SK-N-SH treated with all-trans-retinoic acid at 6 μM for 48 hours (cell line): ENCODE measurements around the gene ATP1B3.

Experiments used
- ATAC-seq: fragments of 200-7000 bp; cut with Tn5 transposase; 3 replicates; pipeline ENCODE4 v1.9.1; 2020; ENCODE audit warnings: mild to moderate bottlenecking, moderate library complexity
- BACH2 ChIP-seq: fragments of 250-450 bp; sonication (Bioruptor Pico); IDR thresholded peaks from 2 replicates; pipeline ENCODE4 v1.9.0; 2021; ENCODE audit warnings: mild to moderate bottlenecking, borderline replicate concordance
- CSDC2 ChIP-seq: fragments of 250-450 bp; sonication (Bioruptor Pico); IDR thresholded peaks from 2 replicates; pipeline ENCODE4 v1.5.0; 2020; ENCODE audit warnings: mild to moderate bottlenecking, moderate library complexity
- ESRRG ChIP-seq: fragments of 250-450 bp; sonication (Bioruptor Pico); IDR thresholded peaks from 2 replicates; pipeline ENCODE4 v1.6.1; 2021; ENCODE audit warnings: mild to moderate bottlenecking
- GLIS3 ChIP-seq: fragments of 250-450 bp; sonication (Bioruptor Pico); IDR thresholded peaks from 2 replicates; pipeline ENCODE4 v1.5.0; 2020; ENCODE audit warnings: mild to moderate bottlenecking, moderate library complexity
- ISL1 ChIP-seq: fragments of 250-450 bp; sonication (Bioruptor Pico); IDR thresholded peaks from 2 replicates; pipeline ENCODE4 v2.1.2; 2022; ENCODE audit warnings: mild to moderate bottlenecking, moderate library complexity
- OSR1 ChIP-seq: fragments of 250-450 bp; sonication (Bioruptor Pico); IDR thresholded peaks from 2 replicates; pipeline ENCODE4 v1.8.0; 2022; ENCODE audit warnings: moderate library complexity, mild to moderate bottlenecking, inconsistent platforms
- PPARA ChIP-seq: fragments of 250-450 bp; sonication (Bioruptor Pico); IDR thresholded peaks from 2 replicates; pipeline ENCODE4 v1.5.0; 2020; ENCODE audit warnings: mild to moderate bottlenecking, borderline replicate concordance
- SNAI2 ChIP-seq: fragments of 250-450 bp; sonication (Bioruptor Pico); IDR thresholded peaks from 2 replicates; pipeline ENCODE4 v1.5.0; 2020; ENCODE audit warnings: mild to moderate bottlenecking, moderate library complexity
- TCF4 ChIP-seq: fragments of 250-450 bp; sonication (Bioruptor Pico); IDR thresholded peaks from 2 replicates; pipeline ENCODE4 v1.8.0; 2021; ENCODE audit warnings: mild to moderate bottlenecking, moderate library complexity, borderline replicate concordance
- TOX ChIP-seq: fragments of 250-450 bp; sonication (Bioruptor Pico); IDR thresholded peaks from 2 replicates; pipeline ENCODE4 v1.8.0; 2021; ENCODE audit warnings: mild to moderate bottlenecking, moderate library complexity, borderline replicate concordance
- ZC3H10 ChIP-seq: fragments of 250-450 bp; sonication (Bioruptor Pico); IDR thresholded peaks from 2 replicates; pipeline ENCODE4 v1.5.1; 2021; ENCODE audit warnings: mild to moderate bottlenecking, moderate library complexity
- ZFP3 ChIP-seq: fragments of 250-450 bp; sonication (Bioruptor Pico); IDR thresholded peaks from 2 replicates; pipeline ENCODE4 v1.5.0; 2020; ENCODE audit warnings: mild to moderate bottlenecking, moderate library complexity
- ZFP30 ChIP-seq: fragments of 450-650 bp; formaldehyde crosslinking; IDR thresholded peaks from 2 replicates; pipeline ENCODE4 v1.5.0; 2022; ENCODE audit warnings: mild to moderate bottlenecking, moderate library complexity
- ZNF565 ChIP-seq: fragments of 450-650 bp; formaldehyde crosslinking; conservative IDR thresholded peaks from 2 replicates; pipeline ENCODE4 v1.5.0; 2020; ENCODE audit warnings: low read depth, mild to moderate bottlenecking, moderate library complexity
- ZNF70 ChIP-seq: fragments of 450-650 bp; formaldehyde crosslinking; IDR thresholded peaks from 2 replicates; pipeline ENCODE4 v1.5.0; 2020; ENCODE audit warnings: mild to moderate bottlenecking, moderate library complexity
- ZNF8 ChIP-seq: fragments of 450-650 bp; formaldehyde crosslinking; IDR thresholded peaks from 2 replicates; pipeline ENCODE4 v1.5.0; 2020; ENCODE audit warnings: mild to moderate bottlenecking, moderate library complexity
- TF ChIP-seq, protein P1 (sequence below): fragments of 250-450 bp; sonication (Bioruptor Pico); IDR thresholded peaks from 2 replicates; pipeline ENCODE4 v1.8.0; 2021; ENCODE audit warnings: low read depth, mild to moderate bottlenecking, moderate library complexity, borderline replicate concordance
- TF ChIP-seq, protein P2 (sequence below): fragments of 250-450 bp; sonication (Bioruptor Pico); IDR thresholded peaks from 2 replicates; pipeline ENCODE4 v1.5.1; 2021; ENCODE audit warnings: mild to moderate bottlenecking, moderate library complexity
- TF ChIP-seq, protein P3 (sequence below): fragments of 250-450 bp; sonication (Bioruptor Pico); IDR thresholded peaks from 2 replicates; pipeline ENCODE4 v1.5.1; 2020; ENCODE audit warnings: low read depth, mild to moderate bottlenecking, moderate library complexity
- TF ChIP-seq, protein P4 (sequence below): fragments of 250-450 bp; sonication (Bioruptor Pico); IDR thresholded peaks from 2 replicates; pipeline ENCODE4 v1.8.0; 2020; ENCODE audit warnings: mild to moderate bottlenecking, moderate library complexity, borderline replicate concordance
- TF ChIP-seq, protein P5 (sequence below): fragments of 250-450 bp; sonication (Bioruptor Pico); IDR thresholded peaks from 2 replicates; pipeline ENCODE4 v1.5.0; 2020; ENCODE audit warnings: mild to moderate bottlenecking, moderate library complexity

ATP1B3 gene

DNA sequence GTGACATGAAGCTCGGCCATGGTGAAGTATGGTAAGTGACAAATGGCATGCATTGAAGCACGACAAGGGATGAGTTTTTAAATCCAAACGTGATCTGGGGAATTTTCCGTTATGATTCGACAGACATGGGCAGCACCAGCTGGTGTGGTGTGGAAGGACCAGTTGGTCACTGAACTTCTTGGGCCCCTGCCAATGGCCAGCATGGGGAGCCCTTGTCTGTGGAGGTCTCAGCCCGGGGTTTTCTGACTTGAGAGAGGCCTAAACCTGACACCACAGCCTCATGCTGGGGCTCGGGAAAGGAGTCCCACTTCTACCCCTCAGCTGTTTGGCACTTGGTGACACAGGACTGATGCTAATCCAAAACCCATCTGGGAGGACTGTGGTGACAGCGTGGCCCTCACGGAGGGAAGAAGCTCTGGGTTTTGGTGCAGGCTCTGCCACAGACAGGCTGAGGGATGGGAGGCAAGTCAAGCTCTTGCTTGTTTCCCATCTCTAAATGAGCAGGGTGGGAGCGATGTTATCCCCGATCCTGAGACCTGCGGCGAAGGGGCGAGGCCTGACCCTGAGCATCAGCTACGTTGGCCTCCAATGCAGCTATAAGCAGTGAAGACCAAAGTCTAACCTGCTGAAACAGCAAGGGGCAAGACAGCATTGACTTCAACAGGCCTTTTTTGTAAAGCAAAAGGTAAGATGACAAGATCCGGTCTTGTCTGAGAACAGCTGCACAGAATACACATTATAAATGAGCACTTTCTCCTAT is 69.5 kb downstream of the ATP1B3 start (continued):
- TF ChIP-seq, protein P1, sequence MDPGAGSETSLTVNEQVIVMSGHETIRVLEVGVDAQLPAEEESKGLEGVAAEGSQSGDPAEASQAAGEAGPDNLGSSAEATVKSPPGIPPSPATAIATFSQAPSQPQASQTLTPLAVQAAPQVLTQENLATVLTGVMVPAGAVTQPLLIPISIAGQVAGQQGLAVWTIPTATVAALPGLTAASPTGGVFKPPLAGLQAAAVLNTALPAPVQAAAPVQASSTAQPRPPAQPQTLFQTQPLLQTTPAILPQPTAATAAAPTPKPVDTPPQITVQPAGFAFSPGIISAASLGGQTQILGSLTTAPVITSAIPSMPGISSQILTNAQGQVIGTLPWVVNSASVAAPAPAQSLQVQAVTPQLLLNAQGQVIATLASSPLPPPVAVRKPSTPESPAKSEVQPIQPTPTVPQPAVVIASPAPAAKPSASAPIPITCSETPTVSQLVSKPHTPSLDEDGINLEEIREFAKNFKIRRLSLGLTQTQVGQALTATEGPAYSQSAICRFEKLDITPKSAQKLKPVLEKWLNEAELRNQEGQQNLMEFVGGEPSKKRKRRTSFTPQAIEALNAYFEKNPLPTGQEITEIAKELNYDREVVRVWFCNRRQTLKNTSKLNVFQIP = no peak
- TF ChIP-seq TOX (CRISPR knock-in tag) (no peak), ZNF8 (CRISPR knock-in tag) (no peak)
- TF ChIP-seq, protein P2, sequence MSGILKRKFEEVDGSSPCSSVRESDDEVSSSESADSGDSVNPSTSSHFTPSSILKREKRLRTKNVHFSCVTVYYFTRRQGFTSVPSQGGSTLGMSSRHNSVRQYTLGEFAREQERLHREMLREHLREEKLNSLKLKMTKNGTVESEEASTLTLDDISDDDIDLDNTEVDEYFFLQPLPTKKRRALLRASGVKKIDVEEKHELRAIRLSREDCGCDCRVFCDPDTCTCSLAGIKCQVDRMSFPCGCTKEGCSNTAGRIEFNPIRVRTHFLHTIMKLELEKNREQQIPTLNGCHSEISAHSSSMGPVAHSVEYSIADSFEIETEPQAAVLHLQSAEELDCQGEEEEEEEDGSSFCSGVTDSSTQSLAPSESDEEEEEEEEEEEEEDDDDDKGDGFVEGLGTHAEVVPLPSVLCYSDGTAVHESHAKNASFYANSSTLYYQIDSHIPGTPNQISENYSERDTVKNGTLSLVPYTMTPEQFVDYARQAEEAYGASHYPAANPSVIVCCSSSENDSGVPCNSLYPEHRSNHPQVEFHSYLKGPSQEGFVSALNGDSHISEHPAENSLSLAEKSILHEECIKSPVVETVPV (CRISPR knock-in tag) = no peak
- TF ChIP-seq, protein P3, sequence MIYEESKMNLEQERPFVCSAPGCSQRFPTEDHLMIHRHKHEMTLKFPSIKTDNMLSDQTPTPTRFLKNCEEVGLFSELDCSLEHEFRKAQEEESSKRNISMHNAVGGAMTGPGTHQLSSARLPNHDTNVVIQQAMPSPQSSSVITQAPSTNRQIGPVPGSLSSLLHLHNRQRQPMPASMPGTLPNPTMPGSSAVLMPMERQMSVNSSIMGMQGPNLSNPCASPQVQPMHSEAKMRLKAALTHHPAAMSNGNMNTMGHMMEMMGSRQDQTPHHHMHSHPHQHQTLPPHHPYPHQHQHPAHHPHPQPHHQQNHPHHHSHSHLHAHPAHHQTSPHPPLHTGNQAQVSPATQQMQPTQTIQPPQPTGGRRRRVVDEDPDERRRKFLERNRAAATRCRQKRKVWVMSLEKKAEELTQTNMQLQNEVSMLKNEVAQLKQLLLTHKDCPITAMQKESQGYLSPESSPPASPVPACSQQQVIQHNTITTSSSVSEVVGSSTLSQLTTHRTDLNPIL (CRISPR knock-in tag) = no peak

DNA sequence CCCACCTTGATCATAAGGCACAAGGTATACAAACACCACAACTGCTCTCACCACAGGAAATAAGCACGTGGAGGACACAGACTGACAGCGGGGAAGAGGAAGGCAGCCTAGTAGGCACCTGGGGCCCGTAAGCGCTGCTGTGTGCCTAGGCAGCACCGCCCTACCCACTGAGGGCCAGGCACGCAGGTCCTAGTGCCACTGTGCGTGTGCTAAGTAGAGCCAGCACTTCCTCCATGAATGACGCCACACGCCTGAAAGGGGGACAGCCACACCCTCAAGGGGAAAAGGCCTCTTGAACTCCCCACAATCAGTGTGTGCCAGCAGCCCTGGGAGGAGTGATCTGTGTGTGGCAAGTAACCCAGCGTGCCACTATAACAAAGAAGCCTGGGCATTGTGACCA is 73.0 kb downstream of the ATP1B3 start:
- no peak for ATAC-seq
- TF ChIP-seq ZNF565 (no peak), CSDC2 (CRISPR knock-in tag) (no peak), OSR1 (CRISPR knock-in tag) (no peak), GLIS3 (CRISPR knock-in tag) (no peak), SNAI2 (CRISPR knock-in tag) (no peak), TOX (CRISPR knock-in tag) (no peak), TCF4 (CRISPR knock-in tag) (no peak), ZFP3 (CRISPR knock-in tag) (no peak), PPARA (CRISPR knock-in tag) (no peak), ZNF70 (CRISPR knock-in tag) (no peak), BACH2 (CRISPR knock-in tag) (no peak), ZC3H10 (CRISPR knock-in tag) (no peak), ZFP30 (no peak), ISL1 (CRISPR knock-in tag) (no peak), ESRRG (CRISPR knock-in tag) (no peak)
- TF ChIP-seq, protein P2 (CRISPR knock-in tag) = no peak
- TF ChIP-seq, protein P4, sequence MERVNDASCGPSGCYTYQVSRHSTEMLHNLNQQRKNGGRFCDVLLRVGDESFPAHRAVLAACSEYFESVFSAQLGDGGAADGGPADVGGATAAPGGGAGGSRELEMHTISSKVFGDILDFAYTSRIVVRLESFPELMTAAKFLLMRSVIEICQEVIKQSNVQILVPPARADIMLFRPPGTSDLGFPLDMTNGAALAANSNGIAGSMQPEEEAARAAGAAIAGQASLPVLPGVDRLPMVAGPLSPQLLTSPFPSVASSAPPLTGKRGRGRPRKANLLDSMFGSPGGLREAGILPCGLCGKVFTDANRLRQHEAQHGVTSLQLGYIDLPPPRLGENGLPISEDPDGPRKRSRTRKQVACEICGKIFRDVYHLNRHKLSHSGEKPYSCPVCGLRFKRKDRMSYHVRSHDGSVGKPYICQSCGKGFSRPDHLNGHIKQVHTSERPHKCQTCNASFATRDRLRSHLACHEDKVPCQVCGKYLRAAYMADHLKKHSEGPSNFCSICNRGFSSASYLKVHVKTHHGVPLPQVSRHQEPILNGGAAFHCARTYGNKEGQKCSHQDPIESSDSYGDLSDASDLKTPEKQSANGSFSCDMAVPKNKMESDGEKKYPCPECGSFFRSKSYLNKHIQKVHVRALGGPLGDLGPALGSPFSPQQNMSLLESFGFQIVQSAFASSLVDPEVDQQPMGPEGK (CRISPR knock-in tag) = no peak
- TF ChIP-seq, protein P3 (CRISPR knock-in tag) = no peak
- TF ChIP-seq, protein P5, sequence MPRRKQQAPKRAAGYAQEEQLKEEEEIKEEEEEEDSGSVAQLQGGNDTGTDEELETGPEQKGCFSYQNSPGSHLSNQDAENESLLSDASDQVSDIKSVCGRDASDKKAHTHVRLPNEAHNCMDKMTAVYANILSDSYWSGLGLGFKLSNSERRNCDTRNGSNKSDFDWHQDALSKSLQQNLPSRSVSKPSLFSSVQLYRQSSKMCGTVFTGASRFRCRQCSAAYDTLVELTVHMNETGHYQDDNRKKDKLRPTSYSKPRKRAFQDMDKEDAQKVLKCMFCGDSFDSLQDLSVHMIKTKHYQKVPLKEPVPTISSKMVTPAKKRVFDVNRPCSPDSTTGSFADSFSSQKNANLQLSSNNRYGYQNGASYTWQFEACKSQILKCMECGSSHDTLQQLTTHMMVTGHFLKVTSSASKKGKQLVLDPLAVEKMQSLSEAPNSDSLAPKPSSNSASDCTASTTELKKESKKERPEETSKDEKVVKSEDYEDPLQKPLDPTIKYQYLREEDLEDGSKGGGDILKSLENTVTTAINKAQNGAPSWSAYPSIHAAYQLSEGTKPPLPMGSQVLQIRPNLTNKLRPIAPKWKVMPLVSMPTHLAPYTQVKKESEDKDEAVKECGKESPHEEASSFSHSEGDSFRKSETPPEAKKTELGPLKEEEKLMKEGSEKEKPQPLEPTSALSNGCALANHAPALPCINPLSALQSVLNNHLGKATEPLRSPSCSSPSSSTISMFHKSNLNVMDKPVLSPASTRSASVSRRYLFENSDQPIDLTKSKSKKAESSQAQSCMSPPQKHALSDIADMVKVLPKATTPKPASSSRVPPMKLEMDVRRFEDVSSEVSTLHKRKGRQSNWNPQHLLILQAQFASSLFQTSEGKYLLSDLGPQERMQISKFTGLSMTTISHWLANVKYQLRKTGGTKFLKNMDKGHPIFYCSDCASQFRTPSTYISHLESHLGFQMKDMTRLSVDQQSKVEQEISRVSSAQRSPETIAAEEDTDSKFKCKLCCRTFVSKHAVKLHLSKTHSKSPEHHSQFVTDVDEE (CRISPR knock-in tag) = no peak
